Pons (tissue), 1 donor: Measurements from ENCODE around the gene ATP2A3.

Experiments used
- DNase-seq: peaks from one replicate; pipeline ENCODE4 v3.0.0-alpha.2; 2016; ENCODE audit warnings: low spot score

ATP2A3 gene

GRCh38 chr17:3890082-3890877, 74.0 kb downstream of the ATP2A3 start:
- DNase-seq, result no peak

DNA sequence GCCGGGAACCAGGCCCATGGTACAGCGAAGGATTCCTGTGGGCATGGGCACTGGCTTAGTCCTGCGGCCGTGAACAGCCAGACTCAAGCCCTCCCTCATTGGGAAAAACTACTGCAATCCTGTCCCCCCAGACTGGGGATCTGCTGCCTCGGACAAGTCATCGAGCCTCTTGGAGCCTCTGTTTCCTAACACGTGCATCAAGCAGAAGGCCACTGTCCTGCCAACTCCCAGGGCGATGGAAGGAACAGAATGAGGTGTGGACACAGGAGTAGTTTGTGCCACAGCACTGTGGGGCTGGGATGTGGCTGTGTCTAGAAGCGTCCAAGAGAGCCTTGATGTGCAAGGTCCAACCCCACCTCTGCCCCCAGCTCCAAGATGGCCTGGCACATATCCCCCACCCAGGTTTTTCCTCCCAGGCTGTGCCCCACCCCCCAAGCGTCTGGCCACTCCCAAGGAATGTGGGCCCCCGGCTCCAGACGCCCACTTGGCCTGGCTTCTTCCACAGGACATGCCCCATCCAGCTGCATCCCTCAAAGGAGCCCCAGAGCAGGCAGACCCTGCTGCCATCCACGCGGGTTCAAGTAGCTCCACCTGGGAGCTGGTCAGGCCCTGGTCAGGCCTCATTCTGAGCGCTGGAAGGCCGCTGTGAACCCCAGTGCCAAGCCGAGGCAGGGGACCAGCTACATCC, 74.8 kb downstream of the ATP2A3 start:
- DNase-seq, result no peak

DNA sequence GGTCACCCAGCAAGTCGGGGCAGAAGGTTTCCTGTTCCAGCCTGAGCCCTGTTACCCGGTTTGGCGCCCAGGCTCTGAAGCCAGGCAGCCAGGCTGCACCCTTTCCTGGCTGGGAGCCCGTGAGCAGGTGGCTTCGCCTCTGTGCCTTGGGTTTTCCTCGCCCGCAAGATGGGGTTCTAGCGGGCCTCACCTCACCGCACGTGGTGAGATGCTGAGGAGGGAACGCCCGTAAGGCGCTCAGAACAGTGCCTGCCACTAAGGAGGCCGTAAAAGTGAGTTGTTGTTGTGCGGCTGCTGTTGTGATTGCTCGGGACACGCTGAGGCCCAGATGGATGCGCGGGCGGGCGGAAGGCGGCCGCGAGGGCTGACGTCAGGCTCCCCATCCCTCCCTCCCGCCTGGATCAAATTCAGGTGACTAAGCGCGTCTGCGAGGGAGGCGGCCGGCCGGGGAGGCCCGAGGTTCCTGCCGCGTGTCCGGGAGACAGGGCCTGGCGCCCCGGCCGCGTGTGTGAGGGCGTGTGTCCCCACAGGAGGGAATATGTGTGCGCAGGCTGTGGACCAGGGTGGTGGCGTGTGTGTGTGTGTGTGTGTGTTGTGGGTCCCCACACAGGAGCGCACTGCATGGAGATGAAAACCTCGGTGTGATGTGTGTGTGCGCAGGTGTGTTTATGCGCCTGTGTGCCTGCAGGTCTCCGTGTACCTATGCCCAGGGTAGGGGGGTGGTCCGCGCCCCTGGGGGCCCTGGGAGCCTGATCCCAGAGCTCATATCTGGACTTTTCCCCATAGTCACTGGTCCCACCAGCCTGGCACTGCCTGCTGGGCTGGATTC, 75.7 kb downstream of the ATP2A3 start:
- no peak for DNase-seq

DNA sequence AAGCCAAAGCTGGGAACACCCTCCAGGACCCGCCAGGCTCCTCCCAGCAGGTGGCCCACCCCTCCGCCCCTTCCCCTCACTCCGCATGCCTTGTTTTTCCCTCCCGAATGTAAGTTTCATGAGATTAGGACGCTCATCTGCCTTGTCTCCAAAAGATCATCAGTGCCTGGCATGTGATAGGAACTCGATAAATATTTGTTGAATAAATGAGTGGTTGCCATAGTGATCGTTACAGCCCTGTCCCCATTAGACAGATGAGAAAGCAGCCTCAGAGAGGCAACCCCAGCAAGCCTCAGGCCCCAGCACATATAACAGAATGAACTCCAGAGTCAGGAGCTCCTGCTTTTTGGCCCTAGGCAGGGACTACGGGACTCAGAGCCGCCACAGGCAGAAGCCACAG, 76.4 kb downstream of the ATP2A3 start:
- DNase-seq, result no peak

GRCh38 chr17:3887394-3887793, 76.8 kb downstream of the ATP2A3 start:
- no peak for DNase-seq

DNA sequence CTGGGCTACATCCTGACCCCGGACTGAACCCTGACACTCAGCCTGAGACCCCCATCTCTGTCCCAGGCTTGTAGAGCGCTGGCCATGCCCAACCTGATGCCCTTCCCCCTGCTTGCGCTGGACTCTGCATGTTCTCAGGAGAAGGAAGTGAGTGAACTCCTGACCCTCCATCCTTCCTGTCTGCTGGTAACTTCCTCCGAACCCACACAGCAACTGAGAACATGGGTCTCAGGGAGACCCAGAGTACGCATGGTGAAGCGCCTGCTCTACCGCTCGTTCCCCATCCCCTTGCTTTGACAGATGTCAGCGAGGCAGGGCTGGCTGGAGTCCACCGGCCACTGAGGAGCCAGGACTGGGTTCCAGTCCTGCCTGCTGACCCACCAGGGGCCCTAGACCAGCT, 77.5 kb downstream of the ATP2A3 start:
- peak; percentile 73 for DNase-seq

DNA sequence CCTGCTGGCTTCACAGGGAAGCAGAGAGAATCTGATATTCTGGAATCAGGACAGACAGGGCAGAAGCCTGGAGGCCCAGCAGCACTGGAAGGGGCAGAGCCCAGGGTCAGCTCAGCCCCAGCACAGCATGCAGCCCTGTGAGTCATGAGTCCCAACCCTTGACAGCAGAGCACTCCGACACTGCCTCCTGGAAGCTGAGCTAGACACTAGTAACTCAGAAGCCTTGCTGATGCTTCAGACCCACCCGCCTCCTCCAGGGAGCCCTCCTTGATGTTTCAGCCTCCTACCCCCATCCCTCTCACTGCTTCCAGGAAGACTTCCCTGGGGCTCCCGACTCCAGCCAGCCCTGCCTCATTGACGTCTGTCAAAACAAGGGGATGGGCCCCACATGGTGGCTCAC, 78.3 kb downstream of the ATP2A3 start:
- DNase-seq, result no peak

DNA sequence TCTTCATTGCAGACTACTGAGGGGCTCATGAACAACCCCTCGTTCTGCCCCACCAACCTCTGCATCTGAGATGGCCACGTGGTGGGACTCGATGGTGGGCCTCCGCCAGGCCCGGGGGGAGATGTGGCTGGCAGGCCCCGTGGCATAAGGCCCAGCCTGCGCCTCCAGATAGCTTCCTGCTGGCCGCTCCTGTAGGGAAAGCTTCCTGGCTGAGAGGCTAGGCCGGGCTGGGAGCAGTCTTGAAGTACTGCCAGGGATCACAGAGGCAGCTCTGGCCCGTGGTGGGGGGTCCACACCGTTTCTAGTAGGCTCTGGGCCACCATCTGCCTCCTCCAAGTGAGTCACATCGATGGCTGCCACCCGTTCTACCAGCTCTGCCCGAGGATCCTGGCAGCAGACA, 79.0 kb downstream of the ATP2A3 start:
- no peak for DNase-seq

DNA sequence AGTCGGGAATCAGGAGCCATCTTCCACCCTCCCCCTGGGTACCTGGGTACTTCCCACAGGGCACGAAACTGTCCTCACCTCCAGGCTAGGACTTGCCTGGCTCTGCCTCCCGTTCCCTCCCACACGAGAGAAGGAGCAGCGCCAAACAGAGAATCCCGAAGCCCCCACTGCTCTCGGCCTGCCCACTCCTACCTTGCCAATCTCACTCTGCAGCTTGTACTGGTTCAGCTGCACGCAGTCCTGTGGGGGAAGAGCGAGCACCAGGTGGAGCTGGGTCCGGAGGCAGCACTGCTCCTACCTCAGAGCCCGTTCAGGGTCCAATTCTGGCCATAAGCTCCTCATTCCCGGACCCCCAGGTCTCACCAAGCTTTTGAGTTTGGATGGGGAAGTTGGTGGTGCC, 80.0 kb downstream of the ATP2A3 start:
- no peak for DNase-seq

GRCh38 chr17:3882276-3882675, 82.0 kb downstream of the ATP2A3 start:
- DNase-seq, result no peak

DNA sequence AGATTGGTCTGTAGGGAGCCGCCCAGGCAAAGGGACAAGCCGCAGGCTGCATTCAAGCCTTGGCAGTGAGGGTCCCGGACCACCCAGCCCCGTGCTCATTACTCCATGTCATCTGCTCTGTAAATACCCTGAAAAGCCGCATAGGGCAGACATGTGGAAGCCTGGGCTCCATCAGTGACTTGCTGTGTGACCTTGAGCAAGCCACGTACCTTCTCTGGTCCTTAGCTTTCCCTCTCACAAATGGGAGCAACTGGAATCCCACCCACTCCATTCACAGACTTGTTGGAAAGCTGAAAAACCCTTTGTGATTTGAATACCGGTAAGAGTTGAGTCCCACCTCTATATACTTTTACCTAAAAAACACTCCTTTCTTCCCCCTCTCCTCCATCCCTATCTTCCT, 83.3 kb downstream of the ATP2A3 start:
- DNase-seq, result no peak

DNA sequence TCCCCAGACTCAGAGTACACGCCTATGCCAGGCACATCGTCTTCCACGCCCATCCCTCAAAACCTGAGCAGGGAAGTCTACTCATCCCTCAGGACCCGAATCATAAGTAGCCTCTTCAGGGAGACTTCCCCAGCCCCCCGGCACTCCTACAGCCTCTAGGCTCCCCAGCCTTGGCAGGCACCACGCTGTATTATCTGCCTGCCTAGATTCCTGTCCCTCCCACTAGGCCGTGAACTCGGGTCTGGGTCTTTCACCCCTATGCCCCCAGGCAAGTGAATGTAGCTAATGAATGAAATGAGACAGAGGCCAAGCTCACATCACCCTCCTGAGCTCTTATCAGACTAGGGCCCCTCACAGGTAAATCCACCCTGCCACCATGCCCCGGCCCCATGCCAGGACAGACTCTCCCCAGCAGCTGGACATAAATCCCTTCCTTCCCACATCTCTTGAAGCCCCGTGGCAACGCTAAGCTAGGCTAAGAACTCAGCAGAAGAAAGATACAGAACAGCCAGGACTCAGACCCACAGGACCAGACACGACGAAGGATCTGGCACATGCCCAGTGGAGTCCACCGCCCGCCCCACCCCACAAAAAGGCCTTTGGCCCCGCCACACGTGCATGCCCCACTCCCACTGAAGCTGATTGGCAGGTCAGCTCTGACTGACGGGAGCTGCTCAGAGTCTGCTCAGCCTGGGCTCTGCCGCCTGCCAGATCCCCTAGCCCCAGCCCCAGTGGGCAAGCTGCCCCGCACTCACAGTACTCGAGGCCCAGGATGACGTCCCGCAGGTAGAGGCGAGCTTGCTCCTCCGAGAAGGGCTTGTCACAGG, 84.4 kb downstream of the ATP2A3 start:
- no peak for DNase-seq

DNA sequence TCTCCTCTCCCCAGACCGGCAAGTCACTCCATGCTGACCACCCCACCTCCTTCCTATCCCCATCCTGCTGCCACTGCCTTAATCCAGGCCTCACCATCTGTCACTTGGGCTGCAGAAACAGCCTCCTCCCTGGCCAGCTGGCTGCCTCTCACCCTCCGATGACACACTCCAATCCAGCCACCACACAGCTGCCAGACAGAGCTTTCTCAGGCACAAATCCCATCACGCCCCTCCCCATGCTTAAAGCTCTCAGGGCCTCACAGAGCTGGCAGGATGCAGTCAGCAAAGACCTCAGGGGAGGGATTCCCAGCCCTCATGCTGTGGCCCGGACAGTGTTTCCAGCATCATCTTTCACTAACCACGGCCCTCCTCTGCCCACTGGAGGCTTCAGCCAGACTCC, 85.1 kb downstream of the ATP2A3 start:
- DNase-seq, result no peak

- DNase-seq, result no peak
These were observed 87.0 kb downstream of the ATP2A3 start for GRCh38 chr17:3877220-3877619.

DNA sequence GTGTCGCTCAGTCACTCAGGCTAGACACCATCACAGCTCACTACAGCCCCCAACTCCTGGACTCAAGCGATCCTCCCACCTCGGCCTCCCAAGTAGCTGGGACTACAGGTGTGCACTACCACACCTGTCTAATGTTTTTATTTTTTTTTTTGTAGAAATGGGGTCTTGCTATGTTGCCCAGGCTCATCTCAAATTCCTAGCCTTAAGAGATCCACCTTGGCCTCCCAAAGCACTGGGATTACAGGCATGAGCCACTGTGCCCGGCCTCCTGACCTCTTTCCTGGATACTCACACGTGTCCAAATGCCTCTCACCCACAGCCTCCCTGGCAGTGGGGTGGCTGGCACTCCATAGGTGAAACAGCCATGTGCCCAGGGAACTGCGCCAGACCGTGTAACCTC, 88.9 kb downstream of the ATP2A3 start:
- no peak for DNase-seq
